NT2/D1 (cell line): ENCODE results near the gene HPCAL1.

Source experiments
- DNase-seq: peaks from one replicate; pipeline ENCODE4 v3.0.0-alpha.2; 2011; ENCODE audit warnings: low read depth, low spot score
- H3K27me3 ChIP-seq: 2 replicates; pipeline ENCODE4 v1.6.0; 2011; ENCODE audit warnings: mild to moderate bottlenecking; ENCODE audit not compliant: insufficient read length, insufficient read depth
- H3K36me3 ChIP-seq: 2 replicates; pipeline ENCODE4 v1.6.1; 2011; ENCODE audit warnings: mild to moderate bottlenecking, low read length, mixed read lengths; ENCODE audit not compliant: insufficient read depth, insufficient read length
- H3K4me1 ChIP-seq: 2 replicates; pipeline ENCODE4 v1.5.1; 2011; ENCODE audit not compliant: insufficient read depth, insufficient read length
- H3K4me3 ChIP-seq: 2 replicates; pipeline ENCODE4 v1.5.1; 2011; ENCODE audit warnings: low read depth; ENCODE audit not compliant: insufficient read length
- H3K9ac ChIP-seq: 2 replicates; pipeline ENCODE4 v1.6.0; 2011; ENCODE audit warnings: low read depth; ENCODE audit not compliant: insufficient read length
- H3K9me3 ChIP-seq: 2 replicates; pipeline ENCODE4 v1.5.1; 2011; ENCODE audit warnings: mild to moderate bottlenecking, low read length; ENCODE audit not compliant: insufficient read depth
- SUZ12 ChIP-seq: IDR thresholded peaks from 2 replicates; pipeline ENCODE4 v1.6.1; 2011; ENCODE audit not compliant: insufficient read length, insufficient read depth; ENCODE audit errors: extremely low read depth
- YY1 ChIP-seq: IDR thresholded peaks from 2 replicates; pipeline ENCODE4 v1.6.1; 2011; ENCODE audit not compliant: insufficient read length, insufficient read depth
- ZNF274 ChIP-seq: IDR thresholded peaks from 2 replicates; pipeline ENCODE4 v1.6.1; 2011; ENCODE audit warnings: mild to moderate bottlenecking, low read depth, low read length

Gene HPCAL1

GRCh38 chr2:10400568-10400977, 97.9 kb downstream of the HPCAL1 start:
- no peak for DNase-seq
- H3K9me3 ChIP-seq = no peaks in the 10 kb centered on the region
- peaks cover 4% of the 10 kb centered on the region for H3K4me1 ChIP-seq
- no peak overlapping the region for H3K9ac ChIP-seq
- H3K4me3 ChIP-seq = no peak overlapping the region
- H3K27me3 ChIP-seq = no peaks in the 10 kb centered on the region
- H3K36me3 ChIP-seq = peaks cover 8% of the 10 kb centered on the region
- TF ChIP-seq YY1 = no peak
- TF ChIP-seq ZNF274 = no peak
- no peak for TF ChIP-seq SUZ12

GRCh38 chr2:10400978-10401951, 98.6 kb downstream of the HPCAL1 start:
- Histone ChIP-seq H3K9me3 (no peaks in the 10 kb centered on the region), H3K27me3 (no peaks in the 10 kb centered on the region), H3K4me3 (no peak overlapping the region), H3K36me3 (peaks cover 8% of the 10 kb centered on the region), H3K9ac (no peak overlapping the region), H3K4me1 (peaks cover 4% of the 10 kb centered on the region)
- no peak for DNase-seq
- no peak for TF ChIP-seq YY1
- TF ChIP-seq SUZ12 = no peak
- no peak for TF ChIP-seq ZNF274

GRCh38 chr2:10402062-10402585, 99.4 kb downstream of the HPCAL1 start:
- peaks cover 4% of the 10 kb centered on the region for H3K4me1 ChIP-seq
- no peak overlapping the region for H3K4me3 ChIP-seq
- no peaks in the 10 kb centered on the region for H3K27me3 ChIP-seq
- no peak overlapping the region for H3K9ac ChIP-seq
- no peaks in the 10 kb centered on the region for H3K9me3 ChIP-seq
- DNase-seq = no peak
- no peak for TF ChIP-seq YY1
- TF ChIP-seq SUZ12 = no peak
- no peak for TF ChIP-seq ZNF274
- peaks cover 8% of the 10 kb centered on the region for H3K36me3 ChIP-seq

DNA sequence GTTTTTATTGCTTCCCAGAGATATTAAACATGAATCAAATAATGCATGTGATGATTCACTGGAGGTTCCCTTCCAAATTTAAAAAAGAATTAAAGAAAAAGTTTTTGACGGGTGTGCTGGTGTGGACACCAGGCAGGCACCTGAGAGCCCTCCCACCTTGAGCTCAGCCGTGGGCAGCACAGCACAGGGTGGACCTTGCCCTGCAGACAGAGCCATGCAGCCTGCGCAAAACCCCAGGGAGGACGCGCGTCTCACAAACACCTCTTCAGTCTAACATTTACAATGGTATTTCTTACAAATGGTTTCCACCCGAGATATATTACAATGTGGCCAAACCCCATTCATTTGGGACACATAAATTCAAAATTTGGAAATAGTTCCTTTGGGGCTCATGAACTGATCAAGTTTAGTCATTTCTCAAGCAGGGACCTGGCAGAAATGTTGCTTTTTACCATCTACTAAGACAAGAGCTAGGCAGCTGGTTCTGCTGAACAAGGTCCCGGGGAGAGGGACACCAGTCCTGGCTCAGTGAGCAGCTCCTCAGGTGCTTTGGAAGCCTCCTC, 100.0 kb downstream of the HPCAL1 start:
- no peak for TF ChIP-seq ZNF274
- TF ChIP-seq YY1 = no peak
- no peak for TF ChIP-seq SUZ12
- H3K4me1 ChIP-seq = peaks cover 2% of the 10 kb centered on the region
- peaks cover 8% of the 10 kb centered on the region for H3K36me3 ChIP-seq
- no peaks in the 10 kb centered on the region for H3K9me3 ChIP-seq
- DNase-seq = no peak
- no peak overlapping the region for H3K9ac ChIP-seq
- H3K4me3 ChIP-seq = no peak overlapping the region
- H3K27me3 ChIP-seq = no peaks in the 10 kb centered on the region

GRCh38 chr2:10404324-10405143, 101.8 kb downstream of the HPCAL1 start:
- H3K4me1 ChIP-seq = peaks cover 2% of the 10 kb centered on the region

GRCh38 chr2:10405448-10405847, 102.7 kb downstream of the HPCAL1 start:
- TF ChIP-seq ZNF274 (no peak), YY1 (no peak)
- H3K27me3 ChIP-seq = no peaks in the 10 kb centered on the region
- H3K4me3 ChIP-seq = no peak overlapping the region
- no peak for DNase-seq
- H3K4me1 ChIP-seq = peaks cover 2% of the 10 kb centered on the region
- no peaks in the 10 kb centered on the region for H3K9me3 ChIP-seq
- no peak overlapping the region for H3K9ac ChIP-seq
- peaks cover 6% of the 10 kb centered on the region for H3K36me3 ChIP-seq

More at GRCh38 chr2:10404324-10405143, 101.8 kb downstream of the HPCAL1 start:
- Histone ChIP-seq H3K9me3 (no peaks in the 10 kb centered on the region), H3K4me3 (no peak overlapping the region), H3K27me3 (no peaks in the 10 kb centered on the region), H3K9ac (no peak overlapping the region), H3K36me3 (peaks cover 8% of the 10 kb centered on the region)
- TF ChIP-seq YY1 = no peak
- TF ChIP-seq ZNF274 = no peak
- TF ChIP-seq SUZ12 = no peak
- no peak for DNase-seq
